Measurements from ENCODE around the gene TMEM231. TPM values are rescaled to one million over a fixed set of nuclear protein-coding genes. Genes with fewer than 3 reads are reported as not detected.
A peak's percentile ranks its signal among the peaks of the same experiment; 100 is the strongest.

TMEM231 gene
- total RNA-seq, 1 donor from 2014 or later: 14.5 TPM

GRCh38 chr16:75494661-75495075 lies 61.4 kb downstream of the TMEM231 start:
- Histone ChIP-seq H3K27me3 (ENCODE audit: low read depth) (peaks cover 33% of the 10 kb centered on the region), H3K36me3 (no peaks in the 10 kb centered on the region), H3K4me3 (peak overlapping the region; percentile 42), H3K4me1 (peaks cover 12% of the 10 kb centered on the region), H3K9me3 (no peaks in the 10 kb centered on the region), H3K27ac (no peak overlapping the region)
- ATAC-seq (peak; percentile 6 to 43), DNase-seq (no peak)
- TF ChIP-seq, protein P1, sequence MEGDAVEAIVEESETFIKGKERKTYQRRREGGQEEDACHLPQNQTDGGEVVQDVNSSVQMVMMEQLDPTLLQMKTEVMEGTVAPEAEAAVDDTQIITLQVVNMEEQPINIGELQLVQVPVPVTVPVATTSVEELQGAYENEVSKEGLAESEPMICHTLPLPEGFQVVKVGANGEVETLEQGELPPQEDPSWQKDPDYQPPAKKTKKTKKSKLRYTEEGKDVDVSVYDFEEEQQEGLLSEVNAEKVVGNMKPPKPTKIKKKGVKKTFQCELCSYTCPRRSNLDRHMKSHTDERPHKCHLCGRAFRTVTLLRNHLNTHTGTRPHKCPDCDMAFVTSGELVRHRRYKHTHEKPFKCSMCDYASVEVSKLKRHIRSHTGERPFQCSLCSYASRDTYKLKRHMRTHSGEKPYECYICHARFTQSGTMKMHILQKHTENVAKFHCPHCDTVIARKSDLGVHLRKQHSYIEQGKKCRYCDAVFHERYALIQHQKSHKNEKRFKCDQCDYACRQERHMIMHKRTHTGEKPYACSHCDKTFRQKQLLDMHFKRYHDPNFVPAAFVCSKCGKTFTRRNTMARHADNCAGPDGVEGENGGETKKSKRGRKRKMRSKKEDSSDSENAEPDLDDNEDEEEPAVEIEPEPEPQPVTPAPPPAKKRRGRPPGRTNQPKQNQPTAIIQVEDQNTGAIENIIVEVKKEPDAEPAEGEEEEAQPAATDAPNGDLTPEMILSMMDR (IDR thresholded peaks at IDR 0.05): no peak
- intact Hi-C loops (cut with DNase I): no loop called here

DNA sequence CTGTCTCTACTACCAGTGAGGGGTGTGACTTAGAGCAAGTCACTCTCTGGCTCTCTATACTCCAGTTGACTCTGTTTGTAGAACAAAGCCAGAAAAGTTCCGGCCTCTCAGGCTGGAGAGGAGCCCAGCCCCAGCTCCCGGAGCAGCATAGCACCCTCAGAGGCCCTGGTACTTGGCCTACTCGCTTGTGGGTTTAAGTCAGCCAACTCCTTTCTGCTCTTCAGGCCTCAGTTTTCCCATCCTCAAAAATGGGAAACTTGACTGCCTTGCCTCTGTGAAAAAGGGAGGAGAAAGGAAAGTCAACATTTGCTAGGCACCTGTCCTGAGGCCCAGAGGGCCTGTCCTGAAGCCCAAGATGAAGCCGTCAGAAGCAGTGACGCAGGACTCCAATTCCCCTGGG lies 61.9 kb downstream of the TMEM231 start:
- no peaks in the 10 kb centered on the region for H3K36me3 ChIP-seq
- DNase-seq: no peak
- TF ChIP-seq, protein P1 (IDR thresholded peaks at IDR 0.05): no peak
- H3K9me3 ChIP-seq: no peaks in the 10 kb centered on the region
- no peak for ATAC-seq
- no peak overlapping the region for H3K27ac ChIP-seq
- intact Hi-C loops (cut with DNase I): no loop called here
- peak overlapping the region; percentile 42 for H3K4me3 ChIP-seq
- peaks cover 12% of the 10 kb centered on the region for H3K4me1 ChIP-seq
- peaks cover 33% of the 10 kb centered on the region for H3K27me3 ChIP-seq (ENCODE audit: low read depth)

GRCh38 chr16:75491876-75492275 lies 64.2 kb downstream of the TMEM231 start:
- TF ChIP-seq, protein P1 (IDR thresholded peaks at IDR 0.05): no peak
- Histone ChIP-seq H3K4me1 (peaks cover 12% of the 10 kb centered on the region), H3K4me3 (no peak overlapping the region), H3K27me3 (ENCODE audit: low read depth) (peaks cover 33% of the 10 kb centered on the region), H3K9me3 (no peaks in the 10 kb centered on the region), H3K36me3 (no peaks in the 10 kb centered on the region), H3K27ac (no peak overlapping the region)
- intact Hi-C loops (cut with DNase I): no loop called here
- ATAC-seq (no peak), DNase-seq (no peak)

- intact Hi-C loops (cut with DNase I): no loop called here
- H3K4me3 ChIP-seq: no peak overlapping the region
- TF ChIP-seq, protein P1 (IDR thresholded peaks at IDR 0.05): no peak
- H3K4me1 ChIP-seq: no peaks in the 10 kb centered on the region
- no peak overlapping the region for H3K27ac ChIP-seq
- DNase-seq (no peak), ATAC-seq (no peak)
- H3K36me3 ChIP-seq: no peaks in the 10 kb centered on the region
- H3K27me3 ChIP-seq (ENCODE audit: low read depth): peaks cover 18% of the 10 kb centered on the region
- H3K9me3 ChIP-seq: no peaks in the 10 kb centered on the region
Measured at GRCh38 chr16:75488322-75488721, 67.7 kb downstream of the TMEM231 start.

Other genes with a start within 250 kb of the TMEM231 start
- gene CFDP1, start 122.7 kb downstream of the TMEM231 start, total RNA-seq: 57.7 TPM
- 31.2 TPM for gene TMEM170A, start 91.6 kb downstream of the TMEM231 start, total RNA-seq
- gene CHST6, start 60.8 kb downstream of the TMEM231 start, total RNA-seq: 2.5 TPM
- 0.62 TPM for gene CHST5, start 20.1 kb downstream of the TMEM231 start, total RNA-seq
- gene GABARAPL2, start 10.1 kb upstream of the TMEM231 start, total RNA-seq: 120 TPM
- 50.2 TPM for gene ADAT1, start 67.0 kb upstream of the TMEM231 start, total RNA-seq
- 95.9 TPM for gene KARS1, start 91.4 kb upstream of the TMEM231 start, total RNA-seq
- 58.3 TPM for gene TERF2IP, start 91.5 kb upstream of the TMEM231 start, total RNA-seq
- not detected for gene CPHXL2, start 120.8 kb upstream of the TMEM231 start, total RNA-seq
- gene DUXB, start 145.2 kb upstream of the TMEM231 start, total RNA-seq: not detected
- not detected for gene CPHXL, start 170.2 kb upstream of the TMEM231 start, total RNA-seq